NCI-H2029 (cell line): Measurements from ENCODE around the gene PPP3R1.

Experiments
- DNase-seq: peaks from one replicate; lab custom pipeline; 2025; lab: John Stamatoyannopoulos, UW

The PPP3R1 gene

DNA sequence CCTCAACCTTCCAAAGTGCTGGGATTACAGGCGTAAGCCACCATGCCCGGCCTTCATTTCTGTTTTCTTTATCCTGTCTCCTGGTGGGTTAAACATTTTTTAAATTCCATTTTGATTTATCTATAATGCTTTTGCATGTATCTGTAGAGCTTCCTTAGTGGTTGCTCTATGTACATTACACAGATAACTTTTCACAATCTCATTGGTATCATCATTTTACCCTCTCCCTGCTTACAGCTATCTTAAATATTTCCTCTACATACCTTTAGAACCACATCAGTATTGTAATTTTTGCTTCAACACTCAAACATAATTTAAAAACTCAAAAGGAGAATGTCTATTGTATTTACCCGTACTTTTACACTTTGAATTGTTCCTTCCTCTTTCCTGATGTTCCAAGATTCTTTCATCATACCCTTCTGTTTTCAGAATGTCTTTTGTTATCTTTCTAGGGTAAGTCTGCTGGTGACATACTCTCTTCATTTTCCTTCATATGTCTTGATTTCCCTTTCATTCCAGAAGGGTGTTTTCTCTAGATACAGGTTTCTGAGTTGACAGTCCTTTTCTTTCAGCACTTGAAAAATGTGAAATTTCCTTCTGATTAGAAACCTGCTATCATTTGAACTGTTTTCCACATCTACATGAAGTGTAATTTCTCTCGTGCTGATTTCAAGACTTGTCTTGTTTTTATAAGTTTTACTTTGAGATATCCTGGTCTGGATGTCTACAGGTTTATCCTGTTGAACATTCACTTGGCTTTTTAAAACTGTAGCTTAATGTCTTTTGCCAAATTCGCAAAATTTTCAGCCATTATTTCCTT, 21.9 kb downstream of the PPP3R1 start:
- no peak for DNase-seq

- no peak for DNase-seq
These were observed 25.5 kb downstream of the PPP3R1 start for GRCh38 chr2:68226794-68227193.

GRCh38 chr2:68225119-68225632, 27.2 kb downstream of the PPP3R1 start:
- DNase-seq: peak; percentile 36

DNA sequence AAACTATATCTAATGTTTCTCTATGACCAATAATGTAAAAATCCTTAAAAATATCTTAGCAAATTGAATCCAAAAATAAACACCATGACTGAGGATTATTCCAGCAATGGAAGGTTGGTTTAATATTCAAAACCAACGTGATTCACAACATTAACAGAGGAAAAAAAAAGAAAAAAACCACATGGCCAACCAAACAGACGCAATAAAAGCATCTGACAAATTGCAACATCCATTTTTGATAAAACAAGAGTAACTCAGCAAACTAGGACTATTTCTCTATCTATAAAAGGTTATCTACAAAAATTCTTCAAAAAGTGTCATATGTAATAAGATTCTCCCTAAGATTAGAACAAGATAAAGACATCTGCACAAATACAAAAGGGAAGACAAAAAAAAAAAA, 28.9 kb downstream of the PPP3R1 start:
- no peak for DNase-seq

- no peak for DNase-seq
These were observed 30.0 kb downstream of the PPP3R1 start for GRCh38 chr2:68222287-68222686.

DNA sequence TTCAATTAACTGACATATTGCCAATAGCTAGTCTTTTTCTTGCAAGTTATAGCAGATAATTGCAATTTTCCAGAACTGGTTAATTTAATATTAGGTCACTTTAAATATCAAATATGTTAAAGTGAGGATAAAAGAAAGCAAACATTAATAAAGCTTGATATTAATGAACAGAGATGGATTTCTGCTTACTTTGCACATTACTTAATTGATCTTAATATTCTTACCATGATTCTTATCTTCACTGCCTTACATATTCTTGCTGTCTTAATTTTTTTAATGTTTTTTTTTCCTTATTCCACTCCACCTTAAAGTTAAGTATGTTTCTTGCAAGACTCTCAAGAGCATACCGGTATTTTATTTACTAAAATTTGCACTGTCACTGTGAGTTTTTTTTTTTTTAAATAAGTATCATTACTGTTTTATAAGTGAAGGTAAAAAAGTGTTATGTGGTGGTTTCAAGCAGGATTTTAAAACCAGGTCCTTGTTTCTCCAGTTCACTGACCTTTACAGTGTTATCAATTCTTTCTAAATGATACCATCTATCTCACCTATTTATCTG, 33.9 kb downstream of the PPP3R1 start:
- no peak for DNase-seq

DNA sequence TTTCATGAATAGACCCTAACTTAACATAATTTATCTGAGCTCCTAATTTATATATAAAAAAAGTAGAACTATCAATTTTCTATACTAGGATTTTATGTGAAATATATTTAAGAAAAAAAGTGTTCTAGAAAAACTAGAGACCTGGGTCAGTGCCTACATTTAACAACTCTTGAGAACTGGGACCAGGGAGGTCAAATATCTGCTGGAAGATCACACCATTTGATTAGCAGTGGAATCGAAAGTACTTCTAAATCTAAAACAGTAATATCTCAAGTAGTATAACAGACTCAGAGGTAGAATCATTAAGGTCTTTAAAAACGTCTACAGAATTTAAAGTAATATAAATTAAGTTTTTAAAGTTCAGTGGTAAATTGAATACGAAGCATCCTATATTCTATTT, 34.6 kb downstream of the PPP3R1 start:
- no peak for DNase-seq

DNA sequence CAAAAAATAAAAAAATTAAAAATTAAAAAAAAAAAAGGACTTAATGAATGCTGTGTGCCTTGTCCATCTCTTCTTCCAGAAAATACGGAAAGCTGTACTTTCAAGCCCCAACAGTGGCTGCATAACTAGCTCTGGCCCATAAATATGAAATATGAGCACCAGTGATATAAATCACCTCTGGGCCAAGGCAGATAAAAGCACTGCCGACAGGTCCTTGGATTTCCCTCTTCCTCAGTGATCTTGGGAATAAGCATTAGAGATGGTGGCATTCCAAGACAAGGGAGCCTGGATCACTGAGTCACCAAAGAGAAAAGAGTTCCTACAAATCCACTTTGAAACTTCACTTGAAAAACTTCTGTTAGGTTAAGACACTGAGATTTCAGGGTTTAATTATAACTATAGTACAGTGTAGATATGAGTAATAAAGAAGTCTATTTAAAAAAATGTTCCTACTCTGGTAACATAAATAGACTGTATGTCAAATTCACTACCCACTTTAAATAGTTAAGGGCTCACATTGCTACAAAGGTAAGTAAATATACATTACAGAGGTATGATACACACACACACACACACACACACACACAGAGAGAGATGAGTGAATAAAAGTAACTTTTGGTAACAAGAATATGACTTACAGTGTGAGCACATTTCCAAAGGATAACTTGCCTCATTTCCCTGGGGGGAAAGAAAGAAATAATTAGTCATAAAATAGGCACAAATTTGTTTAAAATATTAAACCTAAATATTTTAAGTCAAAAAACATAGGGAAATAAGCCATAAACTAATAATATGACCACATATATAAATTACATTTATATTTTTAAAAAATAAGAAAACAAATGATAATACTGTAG, 35.6 kb downstream of the PPP3R1 start:
- no peak for DNase-seq

DNA sequence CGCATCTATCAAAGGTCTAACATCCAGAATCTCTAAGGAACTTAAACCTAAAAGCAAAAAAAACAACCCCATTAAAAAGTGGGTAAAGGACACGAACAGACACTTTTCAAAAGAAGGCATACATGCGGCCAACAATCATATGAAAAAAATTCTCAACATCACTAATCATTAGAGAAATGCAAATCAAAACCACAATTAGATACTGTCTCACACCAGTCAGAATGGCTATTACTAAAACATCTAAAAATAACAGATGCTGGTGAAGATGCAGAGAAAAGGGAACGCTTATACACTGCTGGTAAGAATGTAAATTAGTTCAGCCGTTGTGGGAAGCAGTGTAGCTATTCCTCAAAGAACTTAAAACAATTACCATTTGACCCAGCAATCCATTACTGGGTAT, 38.0 kb downstream of the PPP3R1 start:
- no peak for DNase-seq

- DNase-seq: no peak
These were observed 45.5 kb downstream of the PPP3R1 start for GRCh38 chr2:68206793-68207192.

DNA sequence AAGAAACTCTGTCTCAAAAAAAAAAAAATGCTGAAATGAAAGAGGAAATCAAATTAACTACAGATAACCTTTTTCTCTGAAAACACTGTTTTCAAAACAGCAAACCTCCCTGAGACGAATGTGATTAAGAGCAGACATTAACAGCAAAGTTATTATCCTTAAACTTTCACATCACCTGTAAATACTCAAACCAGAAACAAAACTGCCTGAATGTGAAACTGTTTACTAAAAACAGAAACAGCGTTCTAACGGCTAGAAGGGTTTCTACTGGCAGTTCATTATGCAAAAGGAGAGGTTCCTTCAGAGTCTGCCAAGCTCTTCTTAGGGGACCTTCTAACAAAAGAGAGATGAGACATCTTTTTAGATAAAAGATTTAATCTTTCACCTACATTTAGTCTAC, 48.7 kb downstream of the PPP3R1 start:
- DNase-seq: no peak

DNA sequence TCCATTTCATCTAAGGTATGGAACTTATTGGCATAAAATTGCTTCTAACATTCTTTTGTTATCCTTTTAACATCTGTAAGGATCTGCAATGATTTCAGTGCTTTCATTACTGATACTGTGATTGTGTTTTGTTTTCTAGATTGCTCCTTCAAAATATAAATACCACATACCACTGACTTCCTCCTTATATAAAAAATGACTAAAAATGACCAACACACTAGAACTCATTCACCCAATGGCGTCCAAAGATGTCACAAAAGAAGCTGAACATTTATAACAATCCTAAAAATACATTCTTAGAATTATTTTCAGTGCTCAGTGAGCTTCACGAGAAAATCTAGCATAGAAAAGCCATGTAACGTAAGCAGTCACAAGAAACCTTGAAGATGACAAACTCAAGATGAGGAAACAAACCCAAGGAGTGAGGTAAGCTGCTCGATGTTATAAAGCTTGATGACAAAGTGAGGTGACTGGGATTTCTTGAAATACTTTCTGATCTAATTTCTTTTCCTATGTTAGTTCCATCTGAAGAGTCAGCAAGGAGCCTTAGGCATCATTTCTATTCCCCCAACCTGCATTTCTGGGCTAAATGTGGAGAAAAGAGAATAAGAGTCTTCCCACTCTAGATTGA, 52.1 kb downstream of the PPP3R1 start:
- no peak for DNase-seq

DNA sequence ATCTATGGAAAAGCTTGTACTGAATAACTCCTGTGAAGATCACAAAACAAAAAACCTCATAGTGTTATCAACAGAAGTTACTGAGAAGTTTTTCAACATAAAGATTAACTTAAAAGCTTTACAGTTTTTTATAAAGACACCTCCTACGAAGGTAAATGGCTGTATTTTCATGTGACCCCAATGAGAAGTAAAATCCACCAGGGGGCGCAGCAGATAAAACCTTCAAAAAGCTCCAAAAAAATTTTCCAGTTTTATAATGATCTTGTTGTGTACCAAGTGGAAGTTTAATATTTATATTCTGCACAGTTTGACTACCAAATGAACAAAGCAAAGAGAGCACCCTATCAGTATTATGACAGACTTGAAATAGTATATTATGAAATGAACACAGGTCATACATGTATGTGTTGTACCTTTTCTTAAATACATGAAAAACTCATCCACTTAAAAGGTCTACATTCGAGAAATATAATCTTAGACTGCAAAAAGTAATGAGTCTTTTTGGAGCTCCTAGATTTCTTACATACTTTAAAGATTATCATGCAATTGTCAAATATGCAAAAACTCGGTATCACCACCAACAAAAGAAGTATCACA, 56.1 kb downstream of the PPP3R1 start:
- DNase-seq: no peak

DNA sequence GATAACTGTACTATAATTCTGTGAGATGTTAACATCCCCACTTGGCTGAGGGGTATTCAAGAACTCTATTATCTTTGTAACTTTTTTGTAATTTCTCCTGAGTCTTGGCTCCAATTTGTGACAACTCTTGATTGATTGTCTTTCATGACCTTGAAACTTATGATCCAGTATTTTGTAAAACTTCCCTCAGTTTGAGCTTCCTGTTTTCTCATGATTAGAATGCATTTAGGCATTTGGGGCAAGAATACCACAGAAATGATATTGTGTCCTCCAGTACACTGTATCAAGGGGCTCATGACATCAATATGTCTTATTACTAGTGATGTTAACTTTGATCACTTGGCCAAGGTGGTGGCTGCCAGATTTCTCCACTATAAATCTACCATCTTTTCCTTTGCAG, 57.2 kb downstream of the PPP3R1 start:
- DNase-seq: no peak

DNA sequence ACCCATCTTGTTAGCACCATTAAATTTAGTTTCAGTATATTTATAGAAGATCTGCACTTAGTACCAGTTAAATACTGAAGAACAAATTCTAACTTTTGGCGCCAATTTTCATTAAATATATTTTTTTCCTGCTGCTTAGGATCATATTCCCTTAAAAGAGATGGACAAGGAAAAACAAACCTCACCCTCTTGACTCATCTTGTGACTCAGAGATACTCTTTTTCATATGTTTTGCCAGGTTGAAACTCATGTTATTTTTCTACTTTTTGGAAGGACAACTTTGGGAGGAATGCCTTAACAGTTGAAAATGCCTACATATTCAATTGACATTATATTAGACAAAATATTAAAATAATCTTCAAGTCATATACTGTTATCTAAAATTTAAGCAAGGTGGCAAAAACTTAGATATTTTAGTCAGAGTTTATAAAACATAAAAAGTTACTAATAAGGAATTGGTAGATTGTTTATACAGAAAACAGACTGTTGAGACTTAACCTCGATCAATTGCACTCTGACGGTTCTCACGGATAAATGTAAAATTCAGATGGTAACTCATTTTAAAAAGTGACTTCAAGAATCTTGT, 58.5 kb downstream of the PPP3R1 start:
- no peak for DNase-seq

GRCh38 chr2:68193144-68193543, 59.2 kb downstream of the PPP3R1 start:
- no peak for DNase-seq

- no peak for DNase-seq
These were observed 61.2 kb downstream of the PPP3R1 start for GRCh38 chr2:68190991-68191731.

- DNase-seq: no peak
These were observed 62.1 kb downstream of the PPP3R1 start for GRCh38 chr2:68189991-68190784.

- no peak for DNase-seq
These were observed 63.5 kb downstream of the PPP3R1 start for GRCh38 chr2:68188831-68189230.

DNA sequence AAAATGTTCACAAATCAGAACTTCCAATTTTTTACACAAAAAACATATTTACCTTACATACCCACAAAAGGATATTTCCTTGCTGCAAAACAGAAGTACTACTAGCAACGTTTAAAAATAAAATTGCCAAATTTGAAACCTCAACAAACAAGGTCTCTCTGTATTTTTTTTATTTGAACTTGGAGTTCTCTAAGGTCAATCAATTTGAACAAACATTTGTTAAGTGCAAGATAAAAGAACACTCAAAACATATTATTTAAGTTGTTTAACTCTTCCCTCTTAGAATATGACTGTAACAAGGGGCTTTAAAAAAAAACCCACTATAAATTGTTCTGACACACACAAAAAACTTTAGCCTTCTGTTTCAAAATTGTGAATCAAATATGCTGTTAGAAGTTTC, 65.0 kb downstream of the PPP3R1 start:
- DNase-seq: no peak
